ENCODE data around the gene TUFM. TPM values are rescaled to one million over a fixed set of nuclear protein-coding genes. Genes with fewer than 3 reads are reported as not detected.
A peak's percentile ranks its signal among the peaks of the same experiment; 100 is the strongest.
"Not testable (repeated sequence)": the region's sequence is repeated elsewhere in the genome, so short reads cannot be mapped to it uniquely, and the experiment has no call there.

The TUFM gene
- total and polyA plus RNA-seq, 4 donors, result 58.6 to 260 (median 178) TPM

GRCh38 chr16:28873543-28874201 is 27.5 kb upstream of the TUFM start:
- DNase-seq (no peak), ATAC-seq (ENCODE audit: insufficient read depth, low FRiP score) (peak; percentile 54)
- Histone ChIP-seq H3K9ac (ENCODE audit: insufficient read depth in 1 of 2, low read length in 2 of 2) (no peak overlapping the region), H3K27me3 (ENCODE audit: control insufficient read depth in 3 of 3, insufficient read depth in 3 of 3, low read length in 2 of 3) (no peaks in the 10 kb centered on the region), H3K36me3 (ENCODE audit: control insufficient read depth in 4 of 4, insufficient read depth in 4 of 4, low read length in 4 of 4) (peaks cover 12 to 48% (median 28%) of the 10 kb centered on the region in 4 donors), H3K4me3 (no peak overlapping the region), H3K9me3 (ENCODE audit: control insufficient read depth in 4 of 4, insufficient read depth in 3 of 4, low read length in 3 of 4) (no peaks in the 10 kb centered on the region), H3K4me1 (ENCODE audit: control insufficient read depth in 5 of 5, insufficient read depth in 5 of 5, low read length in 5 of 5) (peaks cover 0 to 8% (median 0%) of the 10 kb centered on the region in 5 donors), H3K27ac (ENCODE audit: low read depth in 1 of 2, low read length in 1 of 2) (no peak overlapping the region)
- WGBS, 2 donors, result 87% methylated on average over 18 of the region's 18 CpGs
- peak; percentile 8 for TF ChIP-seq CTCF (IDR thresholded peaks at IDR 0.05; ENCODE audit: control extremely low read depth, extremely low read depth)

- H3K27ac ChIP-seq (ENCODE audit: low read depth in 1 of 2, low read length in 1 of 2), result no peak overlapping the region
- H3K4me1 ChIP-seq (ENCODE audit: control insufficient read depth in 5 of 5, insufficient read depth in 5 of 5, low read length in 5 of 5), result peaks cover 0 to 5% (median 0%) of the 10 kb centered on the region in 5 donors
- no peak for TF ChIP-seq CTCF (IDR thresholded peaks at IDR 0.05; ENCODE audit: control extremely low read depth, extremely low read depth)
- no peak overlapping the region for H3K4me3 ChIP-seq
- H3K9ac ChIP-seq (ENCODE audit: insufficient read depth in 1 of 2, low read length in 2 of 2), result no peak overlapping the region
- H3K36me3 ChIP-seq (ENCODE audit: control insufficient read depth in 4 of 4, insufficient read depth in 4 of 4, low read length in 4 of 4), result peaks cover 12 to 50% (median 29%) of the 10 kb centered on the region in 4 donors
- ATAC-seq (ENCODE audit: insufficient read depth, low FRiP score) (no peak), DNase-seq (no peak)
- no peaks in the 10 kb centered on the region for H3K9me3 ChIP-seq (ENCODE audit: control insufficient read depth in 4 of 4, insufficient read depth in 3 of 4, low read length in 3 of 4)
- H3K27me3 ChIP-seq (ENCODE audit: control insufficient read depth in 3 of 3, insufficient read depth in 3 of 3, low read length in 2 of 3), result no peaks in the 10 kb centered on the region
- WGBS, 2 donors, result 89 to 90% methylated on average over 15 of the region's 15 CpGs
These were observed 26.8 kb upstream of the TUFM start for GRCh38 chr16:28872952-28873351.

- Histone ChIP-seq H3K4me1 (ENCODE audit: control insufficient read depth in 5 of 5, insufficient read depth in 5 of 5, low read length in 5 of 5) (peaks cover 5 to 12% (median 6%) of the 10 kb centered on the region in 5 donors), H3K4me3 (no peak overlapping the region), H3K9ac (ENCODE audit: insufficient read depth in 1 of 2, low read length in 2 of 2) (no peak overlapping the region), H3K9me3 (ENCODE audit: control insufficient read depth in 4 of 4, insufficient read depth in 3 of 4, low read length in 3 of 4) (no peaks in the 10 kb centered on the region), H3K27ac (ENCODE audit: low read depth in 1 of 2, low read length in 1 of 2) (no peak overlapping the region), H3K27me3 (ENCODE audit: control insufficient read depth in 3 of 3, insufficient read depth in 3 of 3, low read length in 2 of 3) (no peaks in the 10 kb centered on the region), H3K36me3 (ENCODE audit: control insufficient read depth in 4 of 4, insufficient read depth in 4 of 4, low read length in 4 of 4) (peaks cover 9 to 57% (median 28%) of the 10 kb centered on the region in 4 donors)
- ATAC-seq (ENCODE audit: insufficient read depth, low FRiP score) (no peak), DNase-seq (no peak)
- no peak for TF ChIP-seq CTCF (IDR thresholded peaks at IDR 0.05; ENCODE audit: control extremely low read depth, extremely low read depth)
- WGBS, 2 donors, result 95 to 97% methylated on average over 11 of the region's 11 CpGs
These were observed 23.1 kb upstream of the TUFM start for GRCh38 chr16:28869201-28869600.

- not testable (repeated sequence) for H3K4me3 ChIP-seq; H3K9me3 ChIP-seq (ENCODE audit: control insufficient read depth in 4 of 4, insufficient read depth in 3 of 4, low read length in 3 of 4); DNase-seq; ATAC-seq (ENCODE audit: insufficient read depth, low FRiP score); H3K27me3 ChIP-seq (ENCODE audit: control insufficient read depth in 3 of 3, insufficient read depth in 3 of 3, low read length in 2 of 3); H3K27ac ChIP-seq (ENCODE audit: low read depth in 1 of 2, low read length in 1 of 2); H3K9ac ChIP-seq (ENCODE audit: insufficient read depth in 1 of 2, low read length in 2 of 2)
- WGBS, 2 donors, result 92 to 96% methylated on average over 9 of the region's 9 CpGs
- Histone ChIP-seq H3K36me3 (ENCODE audit: control insufficient read depth in 4 of 4, insufficient read depth in 4 of 4, low read length in 4 of 4) (peaks cover 4 to 47% (median 25%) of the 10 kb centered on the region in 4 donors), H3K4me1 (ENCODE audit: control insufficient read depth in 5 of 5, insufficient read depth in 5 of 5, low read length in 5 of 5) (peaks cover 6 to 12% (median 7%) of the 10 kb centered on the region in 5 donors)
These were observed 21.5 kb upstream of the TUFM start for GRCh38 chr16:28867646-28868045.
